ENCODE measurements around the gene ATP1A2.

The ATP1A2 gene

GRCh38 chr1:160134791-160135572 lies 19.4 kb downstream of the ATP1A2 start:
- no peak for TF ChIP-seq CTCF (IDR thresholded peaks at IDR 0.05; ENCODE audit: insufficient read depth, low read depth, low read length, missing control alignments)
- no peak for DNase-seq (ENCODE audit: low read depth)
- no peak overlapping the region for H3K4me3 ChIP-seq (ENCODE audit: low read length)

GRCh38 chr1:160136121-160136925 lies 20.8 kb downstream of the ATP1A2 start:
- H3K4me3 ChIP-seq (ENCODE audit: low read length), result no peak overlapping the region
- no peak for TF ChIP-seq CTCF (IDR thresholded peaks at IDR 0.05; ENCODE audit: insufficient read depth, low read depth, low read length, missing control alignments)
- no peak for DNase-seq (ENCODE audit: low read depth)

GRCh38 chr1:160136926-160137200 lies 21.3 kb downstream of the ATP1A2 start:
- DNase-seq (ENCODE audit: low read depth), result no peak
- no peak for TF ChIP-seq CTCF (IDR thresholded peaks at IDR 0.05; ENCODE audit: insufficient read depth, low read depth, low read length, missing control alignments)
- no peak overlapping the region for H3K4me3 ChIP-seq (ENCODE audit: low read length)

- no peak overlapping the region for H3K4me3 ChIP-seq (ENCODE audit: low read length)
- no peak for DNase-seq (ENCODE audit: low read depth)
- TF ChIP-seq CTCF (IDR thresholded peaks at IDR 0.05; ENCODE audit: insufficient read depth, low read depth, low read length, missing control alignments), result no peak
These were observed 21.8 kb downstream of the ATP1A2 start for GRCh38 chr1:160137216-160137862.

- TF ChIP-seq CTCF (IDR thresholded peaks at IDR 0.05; ENCODE audit: insufficient read depth, low read depth, low read length, missing control alignments), result no peak
- no peak overlapping the region for H3K4me3 ChIP-seq (ENCODE audit: low read length)
- no peak for DNase-seq (ENCODE audit: low read depth)
These were observed 24.3 kb downstream of the ATP1A2 start for GRCh38 chr1:160139840-160140239.

GRCh38 chr1:160143695-160144094 lies 28.1 kb downstream of the ATP1A2 start:
- H3K4me3 ChIP-seq (ENCODE audit: low read length), result no peak overlapping the region
- no peak for DNase-seq (ENCODE audit: low read depth)
- TF ChIP-seq CTCF (IDR thresholded peaks at IDR 0.05; ENCODE audit: insufficient read depth, low read depth, low read length, missing control alignments), result no peak
